ENCODE measurements around the gene PPP4C. TPM values are rescaled to one million over a fixed set of nuclear protein-coding genes. Genes with fewer than 3 reads are reported as not detected.
A peak's percentile ranks its signal among the peaks of the same experiment; 100 is the strongest.

PPP4C gene
- 102 to 107 TPM (median 105 TPM) in 3 replicates for total RNA-seq

DNA sequence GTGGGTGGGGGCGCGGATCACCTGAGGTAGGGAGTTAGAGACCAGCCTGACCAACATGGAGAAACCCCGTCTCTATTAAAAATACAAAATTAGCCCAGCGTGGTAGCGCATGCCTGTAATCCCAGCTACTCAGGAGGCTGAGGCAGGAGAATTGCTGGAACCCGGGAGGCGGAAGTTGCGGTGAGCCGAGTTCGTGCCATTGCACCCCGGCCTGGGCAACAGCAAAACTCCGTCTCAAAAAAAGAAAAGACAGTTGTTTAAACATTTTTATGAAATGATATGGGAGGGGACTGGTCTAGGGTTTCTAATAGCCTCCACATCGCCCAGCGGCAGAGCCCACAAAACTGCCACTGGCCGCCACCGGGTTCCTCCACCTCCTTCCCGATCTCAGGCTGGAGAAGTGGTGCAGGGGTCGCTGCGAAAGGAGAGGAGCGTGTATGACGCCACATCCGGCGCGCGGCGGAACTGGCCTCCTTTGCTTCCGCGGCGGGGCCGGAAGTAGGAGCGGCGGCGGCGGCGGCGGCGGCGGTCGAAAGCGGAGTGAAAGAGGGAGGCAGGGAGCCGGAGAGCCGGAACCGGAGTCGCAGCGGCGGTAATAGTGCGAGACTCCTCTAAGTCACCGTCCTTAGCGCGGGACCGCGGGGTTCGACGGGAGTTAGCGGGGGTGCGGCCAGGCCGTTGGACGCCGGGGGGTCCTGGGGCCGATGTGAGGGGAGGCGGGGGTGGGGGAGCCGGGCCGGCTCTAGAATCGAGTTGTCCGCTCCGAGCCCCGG lies at the start of gene PPP4C:
PPP4C (plus strand) TSS at position 492 of the 773 bp plus-strand sequence. CDS start 384 bp downstream, outside the sequence.
- peak; percentile 84 to 92 for DNase-seq (ENCODE audit: low spot score in 2 of 2, unreplicated experiment in 2 of 2)
- Mint-ChIP-seq H3K36me3 (peaks cover 15% of the 10 kb centered on the region), H3K27me3 (ENCODE audit: low read depth) (no peaks in the 10 kb centered on the region), H3K9me3 (no peaks in the 10 kb centered on the region), H3K4me1 (peaks cover 22% of the 10 kb centered on the region), H3K27ac (peak within 1 kb of the TSS; percentile 97), H3K4me3 (peak within 1 kb of the TSS; percentile 93)
- no peak for TF ChIP-seq CTCF (IDR thresholded peaks at IDR 0.05; ENCODE audit: unreplicated experiment)

DNA sequence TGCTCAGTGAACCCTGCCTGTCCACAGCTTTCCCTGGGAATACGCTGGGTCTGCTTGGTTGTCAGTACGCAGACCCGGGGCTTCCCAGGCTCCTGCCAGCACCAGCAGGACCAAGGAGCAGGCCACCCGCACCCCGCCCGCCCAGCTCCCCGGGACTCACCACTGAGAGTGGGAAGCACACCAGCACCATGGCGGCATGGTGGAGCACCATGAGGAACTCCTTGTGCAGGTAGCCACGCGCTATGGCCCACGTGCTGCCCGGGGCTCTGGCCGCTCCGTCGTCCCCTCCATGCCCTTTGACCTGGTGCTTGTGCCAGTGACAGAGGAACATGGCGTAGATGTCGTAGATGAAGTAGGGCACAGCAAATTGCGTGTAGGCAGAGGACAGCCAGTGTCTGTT lies 49.3 kb upstream of the PPP4C start:
- TF ChIP-seq CTCF (IDR thresholded peaks at IDR 0.05; ENCODE audit: unreplicated experiment), result no peak
- DNase-seq (ENCODE audit: low spot score in 2 of 2, unreplicated experiment in 2 of 2), result no peak

DNA sequence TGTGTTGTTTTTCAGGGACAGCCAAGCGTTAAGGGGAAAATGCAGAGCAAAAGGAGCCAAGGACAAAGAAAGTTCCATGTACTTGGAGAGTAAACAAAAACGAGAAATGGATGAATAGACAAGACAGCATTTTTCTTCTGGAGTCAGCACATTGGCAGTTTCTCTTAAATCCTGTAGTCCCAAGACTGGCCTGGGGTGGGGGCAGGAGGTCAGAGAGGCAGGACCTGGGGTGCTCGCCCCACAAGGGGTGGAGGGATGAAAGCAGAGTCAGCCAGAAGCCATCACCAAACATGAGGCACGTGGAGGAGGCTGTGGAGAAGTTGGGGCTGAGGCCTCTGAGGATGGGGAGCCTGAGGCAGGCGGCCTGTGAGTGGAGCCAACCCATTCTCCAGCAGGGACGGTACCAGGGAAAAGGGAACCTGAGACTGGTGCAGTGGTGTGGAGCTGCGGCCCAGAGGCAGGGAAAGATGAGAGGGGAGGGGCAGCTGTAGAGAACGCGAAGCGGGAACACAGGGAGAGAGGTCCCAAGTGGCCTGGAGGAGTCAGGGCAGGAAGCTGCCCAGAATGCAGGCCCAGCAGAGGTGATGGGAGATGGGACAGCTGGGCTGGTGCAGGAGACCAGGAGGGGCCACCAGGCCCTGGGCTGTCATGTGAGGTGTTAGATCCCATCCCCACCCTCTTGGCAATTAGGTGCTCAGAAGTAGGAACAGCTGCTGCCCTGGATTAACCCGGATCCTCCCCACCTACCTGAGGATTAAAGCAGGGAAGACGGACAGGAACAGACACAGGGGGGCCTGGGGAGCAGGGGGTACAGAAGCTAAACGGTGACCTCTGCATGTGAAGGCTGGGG lies 48.0 kb upstream of the PPP4C start:
- Mint-ChIP-seq H3K27ac (no peak overlapping the region), H3K27me3 (ENCODE audit: low read depth) (peaks cover 76% of the 10 kb centered on the region), H3K4me1 (peaks cover 9% of the 10 kb centered on the region), H3K36me3 (no peaks in the 10 kb centered on the region), H3K9me3 (no peaks in the 10 kb centered on the region), H3K4me3 (no peak overlapping the region)
- no peak for TF ChIP-seq CTCF (IDR thresholded peaks at IDR 0.05; ENCODE audit: unreplicated experiment)
- no peak for DNase-seq (ENCODE audit: low spot score in 2 of 2, unreplicated experiment in 2 of 2)

More for the DNA sequence above, 49.3 kb upstream of the PPP4C start:
- H3K4me1 Mint-ChIP-seq, result peaks cover 5% of the 10 kb centered on the region
- H3K9me3 Mint-ChIP-seq, result no peaks in the 10 kb centered on the region
- no peak overlapping the region for H3K27ac Mint-ChIP-seq
- no peak overlapping the region for H3K4me3 Mint-ChIP-seq
- H3K27me3 Mint-ChIP-seq (ENCODE audit: low read depth), result peaks cover 64% of the 10 kb centered on the region
- no peaks in the 10 kb centered on the region for H3K36me3 Mint-ChIP-seq

- no peak overlapping the region for H3K27ac Mint-ChIP-seq
- H3K4me1 Mint-ChIP-seq, result peaks cover 9% of the 10 kb centered on the region
- peaks cover 83% of the 10 kb centered on the region for H3K27me3 Mint-ChIP-seq (ENCODE audit: low read depth)
- H3K4me3 Mint-ChIP-seq, result no peak overlapping the region
- no peaks in the 10 kb centered on the region for H3K9me3 Mint-ChIP-seq
- peak in 1 of 2 experiments; percentile 66 for DNase-seq (ENCODE audit: low spot score in 2 of 2, unreplicated experiment in 2 of 2)
- H3K36me3 Mint-ChIP-seq, result no peaks in the 10 kb centered on the region
- TF ChIP-seq CTCF (IDR thresholded peaks at IDR 0.05; ENCODE audit: unreplicated experiment), result no peak
Observed at GRCh38 chr16:30028438-30029076, 47.2 kb upstream of the PPP4C start.

DNA sequence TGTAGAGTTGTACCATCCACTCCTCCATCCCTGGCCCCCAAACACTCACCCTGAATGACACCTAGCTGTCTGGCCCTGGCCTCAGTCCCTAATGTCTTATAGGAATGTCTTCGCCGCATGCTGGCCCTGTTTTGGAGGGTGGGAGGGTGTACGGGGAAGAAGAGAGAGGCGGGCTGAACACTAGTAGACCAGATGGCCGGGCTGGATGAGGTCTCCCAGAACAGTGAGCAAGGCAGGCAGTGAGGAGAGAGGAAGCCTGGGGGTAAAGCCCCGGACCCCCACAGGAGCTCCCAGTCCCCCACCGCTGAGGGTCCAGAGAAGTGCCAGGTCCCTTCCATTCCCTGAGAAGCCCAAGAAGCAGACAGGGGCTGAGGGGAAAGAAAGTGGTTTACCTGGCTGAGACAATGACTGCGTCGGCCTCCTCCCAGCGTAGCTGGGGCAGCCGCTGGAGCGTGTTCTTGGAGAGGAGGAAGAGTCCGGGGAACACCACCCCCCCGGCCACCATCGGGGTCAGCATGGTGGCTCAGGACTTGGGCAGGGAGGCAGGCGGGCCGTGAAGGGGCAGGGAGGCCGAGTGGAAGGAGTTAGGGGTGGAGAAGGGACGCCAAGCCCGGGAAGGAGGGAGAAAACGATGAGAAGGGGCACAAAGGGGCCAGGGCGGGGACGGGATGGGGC lies 45.6 kb upstream of the PPP4C start:
- Mint-ChIP-seq H3K4me3 (peak overlapping the region; percentile 60), H3K9me3 (no peaks in the 10 kb centered on the region), H3K27me3 (ENCODE audit: low read depth) (peaks cover 92% of the 10 kb centered on the region), H3K27ac (no peak overlapping the region), H3K36me3 (no peaks in the 10 kb centered on the region), H3K4me1 (peaks cover 9% of the 10 kb centered on the region)
- DNase-seq (ENCODE audit: low spot score in 2 of 2, unreplicated experiment in 2 of 2), result no peak
- TF ChIP-seq CTCF (IDR thresholded peaks at IDR 0.05; ENCODE audit: unreplicated experiment), result no peak

Data from mesothelial cell of epicardium (in vitro differentiated cells).